ENCODE data around the gene TRIM73.
A peak's percentile ranks its signal among the peaks of the same experiment; 100 is the strongest.
"Not testable (repeated sequence)": the region's sequence is repeated elsewhere in the genome, so short reads cannot be mapped to it uniquely, and the experiment has no call there.

Gene TRIM73

DNA sequence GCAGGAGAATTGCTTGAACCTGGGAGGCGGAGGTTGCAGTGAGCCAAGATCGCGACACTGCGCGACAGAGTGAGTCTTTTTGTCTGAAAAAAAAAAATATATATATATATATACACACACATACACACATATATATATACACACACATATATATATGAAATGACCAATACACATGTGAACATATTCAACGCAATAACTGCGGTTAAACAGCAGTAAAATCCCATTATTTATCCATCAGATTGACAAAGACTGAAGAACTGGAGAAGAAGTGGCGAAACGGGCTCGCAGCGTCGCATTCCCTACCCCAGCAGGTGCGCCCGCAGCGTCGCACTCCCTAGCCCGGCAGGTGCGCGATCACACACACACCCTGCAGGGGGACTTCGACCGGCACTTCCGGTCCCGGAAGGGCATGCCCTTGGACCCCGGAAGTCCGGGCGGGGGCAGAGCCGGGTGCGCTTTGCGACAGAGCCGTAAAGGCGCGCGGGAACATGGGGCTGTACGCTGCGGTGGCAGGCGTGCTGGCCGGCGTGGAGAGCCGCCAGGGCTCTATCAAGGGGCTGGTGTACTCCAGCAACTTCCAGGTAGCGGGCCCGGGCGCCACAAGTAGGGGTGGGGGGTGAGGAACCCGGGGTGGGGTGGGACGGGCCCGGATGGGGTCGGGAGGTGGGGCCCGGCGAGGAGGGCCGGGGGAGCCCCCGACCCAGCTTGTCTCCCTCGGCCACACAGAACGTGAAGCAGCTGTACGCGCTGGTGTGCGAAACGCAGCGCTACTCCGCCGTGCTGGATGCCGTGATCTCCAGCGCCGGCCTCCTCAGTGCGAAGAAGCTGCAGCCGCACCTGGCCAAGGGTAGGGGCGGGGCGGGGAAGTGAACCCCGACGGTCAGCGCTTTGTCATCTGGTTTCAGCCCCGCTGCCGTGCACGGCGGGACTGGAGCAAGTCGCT is 14.7 kb downstream of the TRIM73 start:
- H3K27me3 Mint-ChIP-seq (ENCODE audit: low read depth); H3K36me3 Mint-ChIP-seq (ENCODE audit: low read depth); H3K4me1 Mint-ChIP-seq; H3K9me3 Mint-ChIP-seq; H3K27ac Mint-ChIP-seq: not testable (repeated sequence)
- peak overlapping the region; percentile 77 to 85 (median 85) for H3K4me3 Mint-ChIP-seq

DNA sequence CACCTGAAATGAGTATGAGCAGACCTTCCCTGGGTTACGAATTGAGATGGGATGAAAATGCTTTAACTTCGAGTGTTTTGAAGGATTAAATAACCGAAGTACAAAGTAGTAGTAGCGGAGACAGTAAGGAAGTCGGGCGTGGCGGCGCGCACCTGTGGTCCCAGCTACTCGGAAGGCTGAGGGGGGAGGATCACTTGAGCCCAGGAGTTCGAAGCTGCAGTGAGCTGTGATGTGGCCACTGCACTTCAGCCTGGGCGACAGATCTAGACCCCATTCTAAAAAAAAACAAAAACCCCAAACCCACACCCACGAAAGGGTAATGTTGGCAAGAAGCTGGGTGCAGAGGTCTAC is 15.4 kb downstream of the TRIM73 start:
- H3K9me3 Mint-ChIP-seq; H3K36me3 Mint-ChIP-seq (ENCODE audit: low read depth): not testable (repeated sequence)

DNA sequence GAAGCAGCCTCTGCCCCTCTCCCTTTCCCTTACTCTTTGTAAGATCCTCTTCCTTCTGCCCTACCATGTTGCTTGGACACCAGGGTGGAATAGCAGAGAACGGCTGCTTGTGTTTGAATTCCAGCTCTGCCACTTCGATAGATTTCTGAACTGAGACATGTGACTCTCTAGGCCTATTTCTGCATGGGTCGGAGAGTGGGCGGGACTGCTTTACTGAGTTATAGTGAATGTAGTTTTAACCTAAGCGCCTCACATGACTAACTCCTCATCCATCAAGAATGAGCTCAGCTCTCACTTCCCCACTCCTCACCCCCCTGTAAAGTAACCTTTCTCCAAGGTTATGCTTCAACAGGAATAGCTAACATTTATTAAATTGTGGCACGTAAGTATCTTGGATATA is 18.8 kb downstream of the TRIM73 start:
- not testable (repeated sequence) for H3K9me3 Mint-ChIP-seq; H3K27ac Mint-ChIP-seq; H3K27me3 Mint-ChIP-seq (ENCODE audit: low read depth); H3K4me3 Mint-ChIP-seq; H3K4me1 Mint-ChIP-seq; H3K36me3 Mint-ChIP-seq (ENCODE audit: low read depth)

More for the DNA sequence above, 15.4 kb downstream of the TRIM73 start:
- not testable (repeated sequence) for H3K27ac Mint-ChIP-seq; H3K4me3 Mint-ChIP-seq; H3K27me3 Mint-ChIP-seq (ENCODE audit: low read depth); H3K4me1 Mint-ChIP-seq

DNA sequence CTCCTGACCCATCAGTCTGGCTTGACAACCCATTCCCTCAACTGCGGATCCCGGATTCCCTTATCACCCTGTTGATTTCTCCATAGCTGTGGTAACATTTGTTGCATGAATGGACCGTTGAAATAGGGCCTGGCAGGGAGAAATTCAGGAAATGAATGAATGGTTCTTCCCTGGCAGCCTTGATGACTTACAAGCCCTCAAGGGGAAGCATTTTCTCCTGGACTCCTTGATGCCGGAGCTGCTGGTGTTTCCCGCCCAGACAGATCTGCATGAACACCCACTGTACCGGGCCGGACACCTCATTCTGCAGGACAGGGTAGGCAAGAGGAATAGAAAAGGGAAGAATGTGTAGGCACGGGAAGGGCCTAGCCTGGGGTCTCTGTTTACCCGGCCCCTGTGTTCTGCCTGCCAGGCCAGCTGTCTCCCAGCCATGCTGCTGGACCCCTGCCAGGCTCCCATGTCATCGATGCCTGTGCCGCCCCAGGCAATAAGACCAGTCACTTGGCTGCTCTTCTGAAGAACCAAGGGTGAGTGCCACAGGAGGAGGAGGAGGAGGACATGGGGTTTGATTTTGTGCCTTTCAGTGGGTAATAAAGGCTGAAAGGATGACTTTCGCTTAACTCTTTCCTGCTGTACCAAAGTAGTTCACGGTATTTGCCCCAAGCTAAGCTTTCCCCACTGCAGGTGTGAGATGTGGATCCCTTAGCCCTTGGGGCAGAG is 19.4 kb downstream of the TRIM73 start:
- not testable (repeated sequence) for H3K27ac Mint-ChIP-seq; H3K9me3 Mint-ChIP-seq; H3K36me3 Mint-ChIP-seq (ENCODE audit: low read depth); H3K27me3 Mint-ChIP-seq (ENCODE audit: low read depth); H3K4me1 Mint-ChIP-seq; H3K4me3 Mint-ChIP-seq

DNA sequence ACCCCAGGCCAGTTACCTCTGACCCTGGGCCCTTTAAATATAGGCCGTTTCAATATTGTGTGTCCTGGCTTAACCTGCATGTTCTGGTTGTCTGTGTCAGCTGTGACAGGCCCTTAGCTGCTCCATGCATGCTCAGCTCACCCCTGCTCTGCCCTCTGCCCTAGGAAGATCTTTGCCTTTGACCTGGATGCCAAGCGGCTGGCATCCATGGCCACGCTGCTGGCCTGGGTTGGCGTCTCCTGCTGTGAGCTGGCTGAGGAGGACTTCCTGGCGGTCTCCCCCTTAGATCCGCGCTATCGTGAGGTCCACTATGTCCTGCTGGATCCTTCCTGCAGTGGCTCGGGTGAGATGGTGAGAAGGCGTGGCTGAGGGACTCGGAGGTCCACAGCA is 20.0 kb downstream of the TRIM73 start:
- H3K4me3 Mint-ChIP-seq; H3K27me3 Mint-ChIP-seq (ENCODE audit: low read depth); H3K9me3 Mint-ChIP-seq; H3K27ac Mint-ChIP-seq; H3K4me1 Mint-ChIP-seq: not testable (repeated sequence)
- peaks cover 12% of the 10 kb centered on the region for H3K36me3 Mint-ChIP-seq (ENCODE audit: low read depth)

DNA sequence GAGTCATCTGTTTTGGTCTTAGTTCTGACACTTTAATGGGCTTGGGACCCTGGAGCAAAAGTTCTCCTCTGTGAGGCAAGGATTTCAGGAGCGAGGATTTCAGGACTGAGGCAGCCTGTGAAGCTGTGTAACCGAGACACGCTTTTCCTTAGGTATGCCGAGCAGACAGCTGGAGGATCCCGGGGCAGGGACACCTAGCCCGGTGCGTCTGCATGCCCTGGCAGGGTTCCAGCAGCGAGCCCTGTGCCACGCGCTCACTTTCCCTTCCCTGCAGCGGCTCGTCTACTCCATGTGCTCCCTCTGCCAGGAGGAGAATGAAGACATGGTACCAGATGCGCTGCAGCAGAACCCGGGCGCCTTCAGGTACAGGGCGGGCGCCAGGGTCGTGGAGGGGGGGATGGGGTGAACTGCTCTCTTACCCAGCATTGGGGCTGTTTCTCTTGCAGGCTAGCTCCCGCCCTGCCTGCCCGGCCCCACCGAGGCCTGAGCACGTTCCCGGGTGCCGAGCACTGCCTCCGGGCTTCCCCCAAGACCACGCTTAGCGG is 20.5 kb downstream of the TRIM73 start:
- not testable (repeated sequence) for H3K4me3 Mint-ChIP-seq; H3K4me1 Mint-ChIP-seq; H3K27ac Mint-ChIP-seq; H3K9me3 Mint-ChIP-seq; H3K27me3 Mint-ChIP-seq (ENCODE audit: low read depth)
- H3K36me3 Mint-ChIP-seq (ENCODE audit: low read depth), result peaks cover 14% of the 10 kb centered on the region

DNA sequence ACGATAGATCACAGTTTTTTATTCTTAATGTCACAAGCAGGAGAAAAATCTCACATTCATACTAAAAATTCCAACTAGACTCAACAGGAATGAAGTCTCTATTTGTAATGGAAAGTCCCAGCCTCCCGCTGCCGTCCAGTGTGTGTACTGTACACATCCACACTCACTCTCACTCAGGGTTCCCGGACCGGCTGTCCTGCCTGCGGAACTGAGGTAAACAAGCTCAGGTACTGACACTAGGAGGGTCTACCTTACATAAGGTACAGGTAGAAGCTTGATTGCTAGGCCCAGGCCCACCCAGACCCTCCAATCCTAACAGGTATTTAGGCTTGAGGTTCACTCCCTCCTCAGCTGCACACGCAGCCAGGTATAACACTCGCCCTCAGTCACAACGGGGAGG is 21.4 kb downstream of the TRIM73 start:
- H3K4me1 Mint-ChIP-seq; H3K27me3 Mint-ChIP-seq (ENCODE audit: low read depth); H3K4me3 Mint-ChIP-seq; H3K9me3 Mint-ChIP-seq; H3K27ac Mint-ChIP-seq: not testable (repeated sequence)
- H3K36me3 Mint-ChIP-seq (ENCODE audit: low read depth), result peaks cover 14% of the 10 kb centered on the region

DNA sequence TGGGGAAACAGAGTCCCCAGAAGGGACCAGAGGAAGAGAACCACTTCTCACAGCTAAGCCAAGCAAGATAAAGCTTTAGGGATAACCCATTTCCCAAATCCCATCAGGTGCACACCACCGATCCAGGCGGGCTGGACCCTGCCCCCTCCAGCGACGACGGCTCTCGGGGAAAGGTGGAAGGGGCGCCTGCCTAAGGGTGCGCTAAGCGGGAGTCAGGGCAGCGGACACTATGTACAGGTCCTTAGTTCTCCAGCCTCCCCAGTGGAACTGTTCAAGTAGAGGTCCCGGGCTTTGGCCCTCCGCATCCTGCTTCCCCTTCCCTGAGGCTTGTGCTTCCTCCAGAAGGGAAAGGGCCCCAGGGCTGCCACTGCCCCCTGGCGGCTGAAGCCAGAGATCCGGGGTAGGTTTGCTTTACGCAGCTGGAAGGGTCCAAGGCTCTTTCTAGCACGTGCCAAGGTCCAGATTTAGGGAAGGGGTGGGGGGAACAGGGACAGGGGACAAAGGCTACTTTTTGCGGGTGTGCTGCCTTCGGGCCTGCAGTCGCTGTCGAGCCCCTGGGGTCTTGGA is 22.9 kb downstream of the TRIM73 start:
- not testable (repeated sequence) for H3K9me3 Mint-ChIP-seq; H3K27ac Mint-ChIP-seq; H3K4me3 Mint-ChIP-seq; H3K27me3 Mint-ChIP-seq (ENCODE audit: low read depth); H3K4me1 Mint-ChIP-seq
- peaks cover 14% of the 10 kb centered on the region for H3K36me3 Mint-ChIP-seq (ENCODE audit: low read depth)

DNA sequence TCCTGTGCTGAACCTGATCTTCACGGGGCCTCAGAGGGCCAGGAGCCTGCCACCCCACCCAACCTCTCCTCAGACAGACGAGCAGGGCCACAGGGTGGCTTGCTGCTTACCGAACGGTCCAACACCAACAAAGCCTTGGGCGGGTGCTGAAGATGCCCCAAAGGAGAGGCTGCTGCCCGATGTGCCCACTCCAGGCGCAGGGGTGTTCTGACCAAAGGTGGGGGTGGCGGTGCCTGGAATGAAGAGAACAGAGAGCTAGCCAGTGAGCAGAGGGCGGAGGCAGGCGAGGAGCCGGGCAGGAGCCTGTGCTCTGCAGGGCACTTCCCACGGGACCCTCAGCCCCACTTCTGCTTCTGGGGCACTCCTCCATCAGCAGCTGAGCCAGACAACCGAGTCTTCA is 23.8 kb downstream of the TRIM73 start:
- not testable (repeated sequence) for H3K27ac Mint-ChIP-seq; H3K4me3 Mint-ChIP-seq; H3K4me1 Mint-ChIP-seq; H3K27me3 Mint-ChIP-seq (ENCODE audit: low read depth); H3K9me3 Mint-ChIP-seq
- peaks cover 15% of the 10 kb centered on the region for H3K36me3 Mint-ChIP-seq (ENCODE audit: low read depth)

DNA sequence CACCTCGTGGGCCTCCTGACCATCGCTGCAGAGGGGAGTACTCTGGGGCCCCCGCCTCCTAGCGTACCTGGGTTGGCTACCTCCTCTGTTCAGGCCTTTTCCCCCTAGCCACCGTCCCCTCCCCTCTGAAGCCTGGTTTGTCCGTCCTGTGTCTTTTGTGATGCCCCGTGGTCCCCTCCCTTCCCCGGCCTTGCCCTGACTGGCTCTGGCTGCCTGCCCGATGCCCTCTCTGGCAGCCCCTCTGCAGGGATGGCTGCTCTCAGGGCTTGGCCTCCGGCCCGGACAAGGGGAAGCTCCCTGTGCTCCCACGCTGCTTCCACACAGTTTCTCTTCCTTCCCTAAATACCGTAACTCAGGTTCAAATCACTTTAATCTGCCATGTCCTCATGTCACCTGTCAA is 24.3 kb downstream of the TRIM73 start:
- not testable (repeated sequence) for H3K27ac Mint-ChIP-seq; H3K4me3 Mint-ChIP-seq; H3K27me3 Mint-ChIP-seq (ENCODE audit: low read depth); H3K4me1 Mint-ChIP-seq; H3K9me3 Mint-ChIP-seq
- H3K36me3 Mint-ChIP-seq (ENCODE audit: low read depth), result peaks cover 20% of the 10 kb centered on the region

DNA sequence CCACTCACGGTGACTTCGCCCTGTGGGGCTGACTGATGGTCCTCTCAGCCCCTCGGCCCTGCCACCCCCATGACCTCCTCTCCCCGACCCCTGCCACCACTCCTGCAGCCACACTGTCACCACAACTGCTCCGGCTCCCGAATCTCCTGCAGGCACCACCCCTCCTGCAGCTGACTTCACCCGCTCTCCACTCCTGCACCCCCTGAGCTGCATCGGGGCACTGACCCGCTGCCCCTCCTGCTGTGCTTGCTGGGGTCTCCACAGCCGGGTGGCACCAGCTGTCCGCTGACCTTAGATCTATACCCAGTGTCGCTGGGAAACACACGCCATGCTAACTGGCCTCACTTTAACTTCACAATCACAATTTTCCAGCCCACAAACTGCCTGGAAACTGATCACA is 24.7 kb downstream of the TRIM73 start:
- not testable (repeated sequence) for H3K27ac Mint-ChIP-seq; H3K4me3 Mint-ChIP-seq; H3K4me1 Mint-ChIP-seq; H3K27me3 Mint-ChIP-seq (ENCODE audit: low read depth); H3K9me3 Mint-ChIP-seq
- peaks cover 21% of the 10 kb centered on the region for H3K36me3 Mint-ChIP-seq (ENCODE audit: low read depth)

DNA sequence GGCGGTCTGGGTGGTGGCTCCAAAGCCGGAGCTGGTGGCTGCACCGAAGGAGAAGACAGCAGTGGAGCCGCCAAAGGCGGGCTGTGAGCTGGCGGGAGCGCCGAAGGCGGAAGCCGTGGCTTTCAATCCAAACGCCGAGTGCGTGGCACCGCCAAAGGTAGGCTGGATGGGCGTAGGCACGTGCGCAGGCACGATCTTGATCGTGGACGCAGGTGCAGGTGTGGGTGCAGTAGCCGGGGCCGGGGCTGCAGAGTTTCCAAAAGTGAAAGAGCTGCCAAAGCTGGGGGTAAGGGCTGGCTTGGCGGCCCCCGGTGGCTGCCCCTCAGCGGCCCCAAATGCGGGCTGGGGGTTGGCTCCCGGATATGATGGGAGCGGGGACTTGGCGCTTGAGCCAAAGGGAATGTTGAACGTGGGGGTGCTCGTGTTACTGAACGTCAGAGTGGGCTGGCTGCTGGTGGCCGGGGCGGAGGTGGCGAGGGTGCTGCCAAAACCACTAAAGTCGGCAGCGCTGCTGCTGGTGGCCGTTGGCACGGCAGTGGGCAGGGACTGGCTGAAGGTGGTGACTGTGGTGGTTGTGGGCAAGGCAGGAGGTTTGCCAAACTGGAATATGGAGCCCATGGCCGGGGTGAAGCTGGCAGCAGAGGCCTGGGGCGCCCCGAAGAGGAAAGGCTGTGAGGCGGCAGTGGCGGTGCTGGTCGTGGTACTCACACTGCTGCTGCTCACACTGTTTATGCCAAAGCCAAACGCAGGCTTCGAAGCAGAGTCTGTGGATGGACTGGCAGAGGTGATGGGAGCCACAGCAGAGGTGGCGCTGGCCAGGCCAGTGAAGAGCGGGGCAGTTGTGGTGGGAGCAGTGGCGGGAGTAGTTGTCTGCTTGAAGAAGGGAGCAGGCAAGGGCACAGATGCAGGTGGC is 26.6 kb downstream of the TRIM73 start:
- not testable (repeated sequence) for H3K4me1 Mint-ChIP-seq; H3K9me3 Mint-ChIP-seq; H3K27ac Mint-ChIP-seq; H3K27me3 Mint-ChIP-seq (ENCODE audit: low read depth); H3K4me3 Mint-ChIP-seq
- H3K36me3 Mint-ChIP-seq (ENCODE audit: low read depth), result peaks cover 17% of the 10 kb centered on the region

DNA sequence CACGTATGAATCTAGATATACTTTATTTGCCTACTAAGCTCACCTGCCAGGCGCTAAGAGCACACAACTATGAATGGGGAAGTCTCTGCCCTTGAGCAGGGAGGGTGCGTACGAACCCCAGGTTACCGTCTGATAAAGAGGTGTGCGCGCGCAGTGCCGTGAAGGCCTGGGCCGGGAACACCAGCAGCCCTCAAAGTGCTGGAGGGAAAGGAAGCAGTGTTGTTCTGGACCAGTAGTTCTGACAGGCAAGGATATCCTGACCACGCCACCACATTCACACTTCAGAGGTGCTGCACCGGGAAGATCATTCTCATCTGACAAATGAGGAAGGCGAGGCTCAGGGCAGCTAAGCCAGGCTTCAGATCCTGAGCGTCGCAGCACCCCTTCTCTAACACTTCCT is 28.1 kb downstream of the TRIM73 start:
- not testable (repeated sequence) for H3K27me3 Mint-ChIP-seq (ENCODE audit: low read depth); H3K4me1 Mint-ChIP-seq; H3K4me3 Mint-ChIP-seq; H3K27ac Mint-ChIP-seq; H3K9me3 Mint-ChIP-seq
- peaks cover 23% of the 10 kb centered on the region for H3K36me3 Mint-ChIP-seq (ENCODE audit: low read depth)

DNA sequence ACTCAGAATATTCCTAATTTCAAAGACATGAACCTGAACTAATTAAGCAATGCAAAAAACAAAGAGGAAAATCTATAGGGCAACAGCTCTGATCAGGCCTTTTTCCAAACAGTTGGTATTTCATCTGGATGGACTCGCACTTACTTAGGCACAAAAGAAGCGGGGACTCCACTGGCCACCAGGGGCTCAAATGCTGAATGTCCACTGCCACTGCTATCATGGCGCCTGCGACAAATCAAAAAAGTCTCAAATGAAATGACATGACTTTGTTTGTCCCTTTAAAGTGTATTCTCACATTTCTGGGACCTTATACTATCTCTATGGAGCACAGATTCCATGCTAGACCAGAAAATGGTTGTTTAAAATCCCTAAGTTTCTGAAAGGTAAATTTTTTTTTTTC is 43.6 kb downstream of the TRIM73 start:
- Mint-ChIP-seq H3K36me3 (ENCODE audit: low read depth) (peaks cover 49% of the 10 kb centered on the region), H3K4me3 (peak overlapping the region in 1 of 3 experiments; percentile 27)
- not testable (repeated sequence) for H3K4me1 Mint-ChIP-seq; H3K9me3 Mint-ChIP-seq; H3K27me3 Mint-ChIP-seq (ENCODE audit: low read depth); H3K27ac Mint-ChIP-seq
